Left ventricle myocardium inferior (tissue), 1 donor: ENCODE measurements around the gene DUSP12. TPM values are rescaled to one million over a fixed set of nuclear protein-coding genes. Genes with fewer than 3 reads are reported as not detected.

ENCODE experiments used
- DNase-seq: peaks from one replicate; pipeline ENCODE4 v3.0.0-alpha.2; 2020
- H3K27ac ChIP-seq: fragments of 200-600 bp; replicated peaks from 2 replicates; pipeline ENCODE4 v1.8.0; 2021
- H3K27me3 ChIP-seq: fragments of 200-600 bp; 2 replicates; pipeline ENCODE4 v1.8.0; 2021; ENCODE audit warnings: low read depth
- H3K36me3 ChIP-seq: fragments of 200-600 bp; 2 replicates; pipeline ENCODE4 v1.8.0; 2021
- H3K4me1 ChIP-seq: fragments of 200-600 bp; 2 replicates; pipeline ENCODE4 v1.8.0; 2021
- H3K4me3 ChIP-seq: fragments of 200-600 bp; 2 replicates; pipeline ENCODE4 v1.8.0; 2021; ENCODE audit warnings: mild to moderate bottlenecking, moderate library complexity
- H3K9me3 ChIP-seq: fragments of 200-600 bp; replicated peaks from 2 replicates; pipeline ENCODE4 v1.8.0; 2021
- intact Hi-C: fragments of 100-400 bp; cut with micrococcal nuclease; formaldehyde crosslinking; loops from one replicate; pipeline ENCODE4 v1.11.0; 2022
- total RNA-seq: library from RNA; stranded (reverse); fragmentation: NEBNext Ultra II Directional; extraction: Animal tissue kit (Norgen Biotek cat#: 25700); gene quantifications from one replicate; pipeline ENCODE4 v1.2.1, GENCODE V29; 2021
- TF ChIP-seq, protein P1 (sequence below): fragments of 200-600 bp; IDR thresholded peaks from 2 replicates; pipeline ENCODE4 v1.8.0; 2021; ENCODE audit warnings: antibody characterized with exemption, mild to moderate bottlenecking, borderline replicate concordance
- donor health status: DM: no; HTN: yes; CAD: no; lungs with severe emphysema.

The DUSP12 gene
- total RNA-seq, 1 donor from 2014 or later = 8.4 TPM

DNA sequence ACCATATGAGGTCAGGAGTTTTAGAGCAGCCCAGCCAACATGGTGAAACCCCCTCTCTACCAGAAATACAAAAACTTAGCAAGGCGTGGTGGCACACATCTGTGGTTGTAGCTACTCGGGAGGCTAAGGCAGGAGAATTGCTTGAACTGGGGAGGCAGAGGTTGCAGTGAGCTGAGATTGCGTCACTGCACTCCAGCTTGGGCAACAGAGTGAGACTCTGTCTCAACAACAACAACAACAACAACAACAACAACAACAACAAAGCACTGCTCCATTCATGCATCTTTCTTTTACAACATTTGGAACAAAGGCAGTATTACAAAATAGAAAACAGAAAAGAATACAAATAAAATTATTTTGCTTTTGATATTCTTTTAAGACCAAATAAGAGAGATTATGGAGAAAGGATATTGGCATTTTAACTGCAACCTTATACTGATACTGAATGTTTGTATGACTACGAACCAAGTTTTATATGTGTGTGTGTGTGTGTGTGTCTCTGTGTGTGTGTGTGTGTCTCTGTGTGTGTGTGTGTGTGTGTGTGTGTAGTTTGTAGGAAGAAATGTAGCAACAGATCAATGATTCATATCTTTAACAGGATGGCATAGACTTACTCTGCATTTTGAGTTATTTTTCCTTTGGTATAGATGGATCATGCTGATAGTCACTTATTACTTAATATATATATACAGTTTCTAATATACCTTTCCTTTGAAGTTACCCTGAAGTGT lies 41.2 kb downstream of the DUSP12 start:
- H3K36me3 ChIP-seq = peaks cover 78% of the 10 kb centered on the region
- H3K4me3 ChIP-seq = no peak overlapping the region
- no peaks in the 10 kb centered on the region for H3K27me3 ChIP-seq
- TF ChIP-seq, protein P1, sequence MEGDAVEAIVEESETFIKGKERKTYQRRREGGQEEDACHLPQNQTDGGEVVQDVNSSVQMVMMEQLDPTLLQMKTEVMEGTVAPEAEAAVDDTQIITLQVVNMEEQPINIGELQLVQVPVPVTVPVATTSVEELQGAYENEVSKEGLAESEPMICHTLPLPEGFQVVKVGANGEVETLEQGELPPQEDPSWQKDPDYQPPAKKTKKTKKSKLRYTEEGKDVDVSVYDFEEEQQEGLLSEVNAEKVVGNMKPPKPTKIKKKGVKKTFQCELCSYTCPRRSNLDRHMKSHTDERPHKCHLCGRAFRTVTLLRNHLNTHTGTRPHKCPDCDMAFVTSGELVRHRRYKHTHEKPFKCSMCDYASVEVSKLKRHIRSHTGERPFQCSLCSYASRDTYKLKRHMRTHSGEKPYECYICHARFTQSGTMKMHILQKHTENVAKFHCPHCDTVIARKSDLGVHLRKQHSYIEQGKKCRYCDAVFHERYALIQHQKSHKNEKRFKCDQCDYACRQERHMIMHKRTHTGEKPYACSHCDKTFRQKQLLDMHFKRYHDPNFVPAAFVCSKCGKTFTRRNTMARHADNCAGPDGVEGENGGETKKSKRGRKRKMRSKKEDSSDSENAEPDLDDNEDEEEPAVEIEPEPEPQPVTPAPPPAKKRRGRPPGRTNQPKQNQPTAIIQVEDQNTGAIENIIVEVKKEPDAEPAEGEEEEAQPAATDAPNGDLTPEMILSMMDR = no peak
- no peaks in the 10 kb centered on the region for H3K9me3 ChIP-seq
- DNase-seq = no peak
- H3K27ac ChIP-seq = no peak overlapping the region
- intact Hi-C loops = loop anchor here (5.0 kb wide), 1 partner anchor 247 kb away; no protein-coding TSS in a partner anchor
- H3K4me1 ChIP-seq = no peaks in the 10 kb centered on the region

DNA sequence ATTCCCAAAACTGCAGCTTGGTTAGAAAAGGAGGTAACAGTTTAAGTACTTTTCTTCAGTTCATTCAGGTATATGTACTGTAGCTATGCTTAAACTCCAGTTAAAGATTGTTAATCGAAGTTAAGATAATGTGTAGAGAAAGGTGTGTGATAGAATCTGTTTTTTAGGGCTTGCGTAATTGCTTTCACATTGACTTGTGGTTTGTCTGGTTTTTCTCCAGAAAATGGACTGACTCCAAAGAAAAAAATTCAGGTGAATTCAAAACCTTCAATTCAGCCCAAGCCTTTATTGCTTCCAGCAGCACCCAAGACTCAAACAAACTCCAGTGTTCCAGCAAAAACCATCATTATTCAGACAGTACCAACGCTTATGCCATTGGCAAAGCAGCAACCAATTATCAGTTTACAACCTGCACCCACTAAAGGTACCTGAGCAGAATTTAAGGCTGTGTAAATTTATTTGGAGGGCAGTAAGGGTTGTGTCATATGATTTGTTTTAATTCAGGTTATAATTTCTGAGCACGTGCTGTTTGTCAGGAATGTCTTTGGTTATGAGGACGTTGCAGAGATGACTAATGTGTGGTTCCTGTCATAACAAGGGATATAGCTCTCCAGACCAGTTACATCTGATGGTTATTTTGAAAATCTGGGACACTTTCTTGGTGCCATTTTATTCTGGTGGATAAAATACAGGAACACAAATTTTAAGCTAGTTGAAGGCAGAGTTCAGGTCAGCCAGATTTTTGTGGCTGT lies 42.5 kb downstream of the DUSP12 start:
- H3K36me3 ChIP-seq = peaks cover 80% of the 10 kb centered on the region

DNA sequence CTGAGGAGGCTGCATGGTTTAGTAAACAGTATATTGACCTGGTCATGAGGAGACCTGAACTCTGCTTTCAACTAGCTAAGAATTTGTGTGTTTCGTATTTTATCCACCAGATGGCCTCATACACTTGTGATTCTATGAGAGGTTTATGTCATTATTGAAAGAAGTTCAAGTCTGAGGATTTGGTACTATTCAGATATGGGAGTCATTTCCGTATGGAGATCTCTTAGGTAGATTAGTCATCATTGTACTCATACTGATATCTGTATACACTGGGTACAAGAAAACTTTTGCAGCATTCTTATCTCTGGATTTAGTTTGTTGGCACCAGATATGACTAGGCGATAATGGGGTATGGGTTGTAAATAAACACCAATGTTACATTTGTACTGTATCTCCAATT lies 43.2 kb downstream of the DUSP12 start:
- Histone ChIP-seq H3K27me3 (no peaks in the 10 kb centered on the region), H3K9me3 (no peaks in the 10 kb centered on the region), H3K36me3 (peaks cover 81% of the 10 kb centered on the region), H3K4me3 (no peak overlapping the region), H3K27ac (no peak overlapping the region), H3K4me1 (no peaks in the 10 kb centered on the region)
- DNase-seq = no peak
- TF ChIP-seq, protein P1 = peak; percentile 69
- intact Hi-C loops = loop anchor here (5.0 kb wide), 1 partner anchor 245 kb away; no protein-coding TSS in a partner anchor

More for the DNA sequence above, 42.5 kb downstream of the DUSP12 start:
- no peaks in the 10 kb centered on the region for H3K27me3 ChIP-seq
- no peak overlapping the region for H3K4me3 ChIP-seq
- DNase-seq = no peak
- H3K9me3 ChIP-seq = no peaks in the 10 kb centered on the region
- TF ChIP-seq, protein P1 = no peak
- no peaks in the 10 kb centered on the region for H3K4me1 ChIP-seq
- H3K27ac ChIP-seq = no peak overlapping the region
- intact Hi-C loops = loop anchor here (5.0 kb wide), 1 partner anchor 245 kb away; no protein-coding TSS in a partner anchor

DNA sequence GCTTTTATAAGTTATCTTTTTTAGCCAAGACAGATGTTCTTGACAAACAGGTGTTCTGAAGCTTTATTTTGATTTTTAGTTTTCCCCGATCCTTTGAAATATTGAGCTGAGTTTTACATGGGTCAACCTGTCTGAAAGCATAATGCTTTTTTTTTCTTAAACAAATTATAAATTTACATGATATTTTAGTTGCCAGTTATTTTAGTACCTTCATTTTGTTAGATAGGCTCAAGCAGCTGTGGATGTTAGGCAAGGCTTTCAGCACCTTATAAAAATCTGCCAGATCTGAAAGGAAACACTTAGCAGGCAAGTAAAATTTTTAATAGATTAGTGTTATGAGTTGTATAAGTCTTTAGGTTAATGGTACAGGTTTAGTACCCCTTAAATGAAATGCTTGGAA lies 50.2 kb downstream of the DUSP12 start:
- intact Hi-C loops = no loop called here
- peaks cover 73% of the 10 kb centered on the region for H3K36me3 ChIP-seq
- TF ChIP-seq, protein P1 = no peak
- H3K9me3 ChIP-seq = no peaks in the 10 kb centered on the region
- H3K27me3 ChIP-seq = no peaks in the 10 kb centered on the region
- H3K4me1 ChIP-seq = no peaks in the 10 kb centered on the region
- DNase-seq = no peak
- no peak overlapping the region for H3K27ac ChIP-seq
- H3K4me3 ChIP-seq = no peak overlapping the region

DNA sequence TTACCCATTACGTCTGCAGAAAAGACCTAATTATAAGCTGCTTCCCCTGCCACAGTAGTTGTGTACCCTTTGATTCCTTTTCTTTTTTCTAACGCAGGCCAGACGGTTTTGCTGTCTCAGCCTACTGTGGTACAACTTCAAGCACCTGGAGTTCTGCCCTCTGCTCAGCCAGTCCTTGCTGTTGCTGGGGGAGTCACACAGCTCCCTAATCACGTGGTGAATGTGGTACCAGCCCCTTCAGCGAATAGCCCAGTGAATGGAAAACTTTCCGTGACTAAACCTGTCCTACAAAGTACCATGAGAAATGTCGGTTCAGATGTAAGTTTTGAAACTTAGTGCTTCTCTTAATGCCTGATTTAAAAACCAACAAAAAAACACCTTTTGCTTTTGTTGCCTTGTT lies 52.4 kb downstream of the DUSP12 start:
- Histone ChIP-seq H3K36me3 (peaks cover 52% of the 10 kb centered on the region), H3K4me1 (peaks cover 6% of the 10 kb centered on the region), H3K4me3 (no peak overlapping the region), H3K27me3 (no peaks in the 10 kb centered on the region), H3K27ac (no peak overlapping the region), H3K9me3 (no peaks in the 10 kb centered on the region)
- TF ChIP-seq, protein P1 = no peak
- intact Hi-C loops = no loop called here
- no peak for DNase-seq
